GM23338 (cell line): ENCODE data around the gene GVQW3. TPM values are rescaled to one million over a fixed set of nuclear protein-coding genes. Genes with fewer than 3 reads are reported as not detected.

Source experiments
- ATAC-seq: fragments of 200-7000 bp; cut with Tn5 transposase; 3 replicates; pipeline ENCODE4 v1.9.1; 2020
- DNase-seq: peaks from one replicate; pipeline ENCODE4 v3.0.0-alpha.2; 2015; ENCODE audit warnings: low spot score
- H2AFZ ChIP-seq: fragments of 200-600 bp; sonication (generic); 2 replicates; pipeline ENCODE4 v1.8.0; 2016; ENCODE audit warnings: antibody characterized with exemption, mild to moderate bottlenecking, moderate library complexity
- H3F3A ChIP-seq: fragments of 200-600 bp; sonication (generic); replicated peaks from 2 replicates; pipeline ENCODE4 v1.8.0; 2017; ENCODE audit warnings: antibody characterized with exemption, mixed run types, low read depth
- H3K27ac ChIP-seq: fragments of 200-600 bp; sonication (generic); 2 replicates; pipeline ENCODE4 v1.6.1; 2016; ENCODE audit warnings: low read depth
- H3K27me3 ChIP-seq: fragments of 200-600 bp; sonication (generic); 2 replicates; pipeline ENCODE4 v1.8.0; 2016; ENCODE audit warnings: mild to moderate bottlenecking, mixed run types, moderate library complexity; ENCODE audit not compliant: insufficient read depth
- H3K36me3 ChIP-seq: fragments of 200-600 bp; sonication (generic); 2 replicates; pipeline ENCODE4 v1.8.0; 2016; ENCODE audit warnings: mild to moderate bottlenecking; ENCODE audit not compliant: insufficient read depth
- H3K4me1 ChIP-seq: fragments of 200-600 bp; sonication (generic); 2 replicates; pipeline ENCODE4 v1.8.0; 2016; ENCODE audit warnings: mild to moderate bottlenecking, moderate library complexity; ENCODE audit not compliant: insufficient read depth
- H3K4me2 ChIP-seq: fragments of 200-600 bp; sonication (generic); 2 replicates; pipeline ENCODE4 v1.7.1; 2017; ENCODE audit warnings: mixed run types
- H3K4me3 ChIP-seq: fragments of 200-600 bp; sonication (generic); 2 replicates; pipeline ENCODE4 v1.6.1; 2016; ENCODE audit warnings: mixed run types
- H3K79me2 ChIP-seq: fragments of 200-600 bp; sonication (generic); replicated peaks from 2 replicates; pipeline ENCODE4 v1.8.0; 2017; ENCODE audit warnings: mild to moderate bottlenecking; ENCODE audit not compliant: insufficient read depth
- H3K9me2 ChIP-seq: fragments of 200-600 bp; sonication (generic); 2 replicates; pipeline ENCODE4 v1.8.0; 2017; ENCODE audit not compliant: insufficient read depth
- H4K20me1 ChIP-seq: fragments of 200-600 bp; sonication (generic); replicated peaks from 2 replicates; pipeline ENCODE4 v1.8.0; 2017; ENCODE audit warnings: mild to moderate bottlenecking; ENCODE audit not compliant: insufficient read depth
- H3K27ac Mint-ChIP-seq: 2 replicates; pipeline ENCODE4 v1.8.0; 2020; ENCODE audit warnings: inconsistent platforms, mild to moderate bottlenecking, moderate library complexity, mixed read lengths
- H3K27me3 Mint-ChIP-seq: 3 replicates; pipeline ENCODE4 v1.8.0; 2022; ENCODE audit warnings: low read depth, mild to moderate bottlenecking, moderate library complexity, mixed read lengths, inconsistent platforms; ENCODE audit not compliant: insufficient read depth, poor library complexity
- H3K36me3 Mint-ChIP-seq: 3 replicates; pipeline ENCODE4 v1.8.0; 2021; ENCODE audit warnings: low read depth, mild to moderate bottlenecking, inconsistent platforms, moderate library complexity, mixed read lengths
- H3K4me1 Mint-ChIP-seq: 3 replicates; pipeline ENCODE4 v1.8.0; 2020; ENCODE audit warnings: mild to moderate bottlenecking, inconsistent platforms, mixed read lengths
- H3K4me3 Mint-ChIP-seq: 3 replicates; pipeline ENCODE4 v1.8.0; 2021; ENCODE audit warnings: moderate library complexity, mild to moderate bottlenecking, inconsistent platforms, mixed read lengths
- H3K9me3 Mint-ChIP-seq: 3 replicates; pipeline ENCODE4 v1.8.0; 2020; ENCODE audit warnings: moderate library complexity, mild to moderate bottlenecking, inconsistent platforms, mixed read lengths
- CREB1 ChIP-seq: fragments of 250-450 bp; sonication (Bioruptor Pico); IDR thresholded peaks from 2 replicates; pipeline ENCODE4 v1.5.0; 2020; ENCODE audit warnings: low read depth, mild to moderate bottlenecking, moderate library complexity
- CTCF ChIP-seq, 2 experiments: fragments of 200-600 bp in 1 of 2; sonication (generic) in 1 of 2; conservative IDR thresholded peaks; 2 replicates each; pipeline versions ENCODE4 v1.5.1 to v1.6.1; 2016 to 2017; ENCODE audit warnings: antibody characterized with exemption in 2 of 2, low read depth in 2 of 2, mild to moderate bottlenecking in 2 of 2, moderate library complexity in 1 of 2
- ETS1 ChIP-seq: IDR thresholded peaks from 2 replicates; pipeline ENCODE4 v1.6.1; 2016; ENCODE audit warnings: antibody characterized with exemption
- EZH2 ChIP-seq: fragments of 200-600 bp; sonication (generic); IDR thresholded peaks from one replicate; pipeline ENCODE4 v1.8.0; 2017; ENCODE audit warnings: antibody characterized with exemption, mild to moderate bottlenecking, low read depth; ENCODE audit not compliant: unreplicated experiment
- EZH2phosphoT487 ChIP-seq: fragments of 200-600 bp; sonication (generic); IDR thresholded peaks from one replicate; pipeline ENCODE4 v1.8.1; 2018; ENCODE audit warnings: antibody characterized with exemption; ENCODE audit not compliant: unreplicated experiment
- JUNB ChIP-seq: IDR thresholded peaks from one replicate; pipeline ENCODE4 v1.6.1; 2016; ENCODE audit warnings: antibody characterized with exemption; ENCODE audit not compliant: unreplicated experiment
- POLR2AphosphoS5 ChIP-seq: IDR thresholded peaks from 2 replicates; pipeline ENCODE4 v1.6.1; 2016; ENCODE audit warnings: antibody characterized with exemption, low read depth
- REST ChIP-seq: IDR thresholded peaks from one replicate; pipeline ENCODE4 v1.6.1; 2018; ENCODE audit warnings: antibody characterized with exemption; ENCODE audit not compliant: unreplicated experiment
- STAT1 ChIP-seq: IDR thresholded peaks from one replicate; pipeline ENCODE4 v1.6.1; 2016; ENCODE audit warnings: antibody characterized with exemption; ENCODE audit not compliant: unreplicated experiment
- ZNF331 ChIP-seq: fragments of 250-450 bp; sonication (Bioruptor Pico); IDR thresholded peaks from 2 replicates; pipeline ENCODE4 v1.5.0; 2020; ENCODE audit warnings: low read depth, mild to moderate bottlenecking, moderate library complexity
- ZNF462 ChIP-seq: fragments of 250-450 bp; sonication (Bioruptor Pico); IDR thresholded peaks from 2 replicates; pipeline ENCODE4 v1.5.0; 2020; ENCODE audit warnings: mild to moderate bottlenecking, moderate library complexity
- polyA plus RNA-seq: library from polyadenylated mRNA; unstranded; fragments of >200 nt; fragmentation: Nextera tagmentation; extraction: Ambion mirVana; gene quantifications from 2 replicates; pipeline ENCODE4 v1.2.1, GENCODE V29; 2016
- total RNA-seq: library from RNA; depleted of rRNA; stranded (reverse); fragments of >200 nt; shearing (Covaris generic); gene quantifications from 2 replicates; pipeline ENCODE4 v1.2.3, GENCODE V29; 2014

GVQW3 gene
- total and polyA plus RNA-seq, 2 experiments from 2014 or later = 3.5 to 4.9 TPM

- no peaks in the 10 kb centered on the region for H3K4me1 ChIP-seq
- H2AFZ ChIP-seq = no peak overlapping the region
- H3K4me2 ChIP-seq = no peak overlapping the region
- H3K27ac Mint-ChIP-seq = no peak overlapping the region
- no peaks in the 10 kb centered on the region for H3K4me1 Mint-ChIP-seq
- no peaks in the 10 kb centered on the region for H3F3A ChIP-seq
- ATAC-seq (no peak), DNase-seq (no peak)
- no peak overlapping the region for H3K4me3 ChIP-seq
- no peak overlapping the region for H3K4me3 Mint-ChIP-seq
- H3K27me3 Mint-ChIP-seq = peaks cover 3% of the 10 kb centered on the region
- peaks cover 27% of the 10 kb centered on the region for H3K9me3 Mint-ChIP-seq
- H4K20me1 ChIP-seq = no peaks in the 10 kb centered on the region
- H3K27ac ChIP-seq = no peak overlapping the region
- H3K79me2 ChIP-seq = no peaks in the 10 kb centered on the region
- TF ChIP-seq STAT1 (no peak), ETS1 (no peak), ZNF462 (CRISPR knock-in tag) (no peak), POLR2AphosphoS5 (no peak), CREB1 (CRISPR knock-in tag) (no peak), EZH2phosphoT487 (no peak), ZNF331 (CRISPR knock-in tag) (no peak), CTCF (conservative IDR thresholded peaks at IDR 0.05; ENCODE audit: low read depth in 2 of 2) (no peak), EZH2 (no peak), JUNB (no peak), REST (no peak)
- H3K27me3 ChIP-seq = no peaks in the 10 kb centered on the region
- no peaks in the 10 kb centered on the region for H3K9me2 ChIP-seq
- H3K36me3 ChIP-seq = no peaks in the 10 kb centered on the region
- H3K36me3 Mint-ChIP-seq = peaks cover 24% of the 10 kb centered on the region
These were observed 41.9 kb upstream of the GVQW3 start for GRCh38 chr11:76339221-76339620.
